ENCODE results near the gene SYDE1.

SYDE1 gene

DNA sequence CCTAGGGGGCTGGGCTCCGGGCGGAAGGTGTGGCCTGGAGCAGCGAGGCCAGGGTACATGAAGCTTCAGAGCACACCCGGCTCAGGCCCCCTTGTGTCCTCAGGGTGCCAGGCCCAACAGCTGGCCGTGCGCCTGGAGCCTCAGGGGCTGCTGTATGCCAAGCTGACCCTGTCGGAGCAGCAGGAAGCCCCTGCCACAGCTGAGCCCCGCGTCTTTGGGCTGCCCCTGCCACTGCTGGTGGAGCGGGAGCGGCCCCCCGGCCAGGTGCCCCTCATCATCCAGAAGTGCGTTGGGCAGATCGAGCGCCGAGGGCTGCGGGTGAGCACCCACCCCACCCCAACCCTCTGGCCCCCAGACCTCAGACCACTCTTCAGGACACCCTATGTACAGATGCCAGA is 3.2 kb downstream of the SYDE1 start:
- no peaks in the 10 kb centered on the region for H3K9me3 ChIP-seq (replicated peaks; ENCODE audit: low read length)
- H3K4me3 ChIP-seq (ENCODE audit: low read length) = no peak overlapping the region
- no peaks in the 10 kb centered on the region for H3K27me3 ChIP-seq (ENCODE audit: control insufficient read depth, insufficient read depth, low read length)
- peaks cover 29% of the 10 kb centered on the region for H3K4me1 ChIP-seq (ENCODE audit: control insufficient read depth, insufficient read depth, low read length)
- no peak overlapping the region for H3K9ac ChIP-seq (ENCODE audit: low read depth, low read length)
- no peak overlapping the region for H3K4me2 ChIP-seq (ENCODE audit: low read length)
- H3K36me3 ChIP-seq (ENCODE audit: insufficient read depth, low read length) = peaks cover 60% of the 10 kb centered on the region

DNA sequence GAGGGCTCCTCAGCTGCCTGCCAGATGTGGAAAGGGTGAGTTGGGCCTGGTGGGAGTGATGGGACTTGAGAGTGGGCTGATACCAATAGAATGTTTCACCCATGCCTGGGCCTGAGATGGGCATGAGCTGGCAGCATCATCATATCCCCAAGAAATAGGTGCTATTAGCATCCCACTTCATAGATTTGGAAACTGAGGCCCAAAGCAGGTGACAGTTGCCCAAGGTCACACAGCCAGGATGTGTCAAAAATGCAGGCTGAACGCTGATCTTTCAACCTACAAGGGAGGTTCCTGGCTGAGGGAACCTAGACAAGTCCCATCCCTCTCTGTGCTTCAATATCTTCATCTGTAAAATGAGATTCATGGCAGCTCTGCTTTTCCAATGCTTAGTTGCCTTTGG is 4.6 kb downstream of the SYDE1 start:
- no peak overlapping the region for H3K4me2 ChIP-seq (ENCODE audit: low read length)
- no peaks in the 10 kb centered on the region for H3K9me3 ChIP-seq (replicated peaks; ENCODE audit: low read length)
- no peak overlapping the region for H3K9ac ChIP-seq (ENCODE audit: low read depth, low read length)
- H3K27me3 ChIP-seq (ENCODE audit: control insufficient read depth, insufficient read depth, low read length) = no peaks in the 10 kb centered on the region
- no peak overlapping the region for H3K4me3 ChIP-seq (ENCODE audit: low read length)
- H3K4me1 ChIP-seq (ENCODE audit: control insufficient read depth, insufficient read depth, low read length) = peaks cover 25% of the 10 kb centered on the region
- H3K36me3 ChIP-seq (ENCODE audit: insufficient read depth, low read length) = peaks cover 74% of the 10 kb centered on the region

DNA sequence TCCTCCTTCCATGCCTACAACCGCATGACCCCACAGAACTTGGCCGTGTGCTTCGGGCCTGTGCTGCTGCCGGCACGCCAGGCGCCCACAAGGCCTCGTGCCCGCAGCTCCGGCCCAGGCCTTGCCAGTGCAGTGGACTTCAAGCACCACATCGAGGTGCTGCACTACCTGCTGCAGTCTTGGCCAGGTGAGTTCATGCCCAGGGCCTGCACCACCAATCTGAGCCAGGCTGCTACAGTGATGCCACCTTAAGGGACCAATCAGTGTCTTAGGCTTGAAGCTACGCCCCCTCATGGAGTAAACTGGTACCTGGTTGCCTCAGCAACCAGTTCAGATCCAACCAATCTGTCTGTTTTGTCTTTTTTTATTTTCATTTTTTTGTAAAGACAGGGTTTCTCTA is 5.2 kb downstream of the SYDE1 start:
- no peak overlapping the region for H3K4me2 ChIP-seq (ENCODE audit: low read length)
- no peaks in the 10 kb centered on the region for H3K9me3 ChIP-seq (replicated peaks; ENCODE audit: low read length)
- no peak overlapping the region for H3K4me3 ChIP-seq (ENCODE audit: low read length)
- peaks cover 23% of the 10 kb centered on the region for H3K4me1 ChIP-seq (ENCODE audit: control insufficient read depth, insufficient read depth, low read length)
- peaks cover 80% of the 10 kb centered on the region for H3K36me3 ChIP-seq (ENCODE audit: insufficient read depth, low read length)
- H3K9ac ChIP-seq (ENCODE audit: low read depth, low read length) = no peak overlapping the region
- H3K27me3 ChIP-seq (ENCODE audit: control insufficient read depth, insufficient read depth, low read length) = no peaks in the 10 kb centered on the region

DNA sequence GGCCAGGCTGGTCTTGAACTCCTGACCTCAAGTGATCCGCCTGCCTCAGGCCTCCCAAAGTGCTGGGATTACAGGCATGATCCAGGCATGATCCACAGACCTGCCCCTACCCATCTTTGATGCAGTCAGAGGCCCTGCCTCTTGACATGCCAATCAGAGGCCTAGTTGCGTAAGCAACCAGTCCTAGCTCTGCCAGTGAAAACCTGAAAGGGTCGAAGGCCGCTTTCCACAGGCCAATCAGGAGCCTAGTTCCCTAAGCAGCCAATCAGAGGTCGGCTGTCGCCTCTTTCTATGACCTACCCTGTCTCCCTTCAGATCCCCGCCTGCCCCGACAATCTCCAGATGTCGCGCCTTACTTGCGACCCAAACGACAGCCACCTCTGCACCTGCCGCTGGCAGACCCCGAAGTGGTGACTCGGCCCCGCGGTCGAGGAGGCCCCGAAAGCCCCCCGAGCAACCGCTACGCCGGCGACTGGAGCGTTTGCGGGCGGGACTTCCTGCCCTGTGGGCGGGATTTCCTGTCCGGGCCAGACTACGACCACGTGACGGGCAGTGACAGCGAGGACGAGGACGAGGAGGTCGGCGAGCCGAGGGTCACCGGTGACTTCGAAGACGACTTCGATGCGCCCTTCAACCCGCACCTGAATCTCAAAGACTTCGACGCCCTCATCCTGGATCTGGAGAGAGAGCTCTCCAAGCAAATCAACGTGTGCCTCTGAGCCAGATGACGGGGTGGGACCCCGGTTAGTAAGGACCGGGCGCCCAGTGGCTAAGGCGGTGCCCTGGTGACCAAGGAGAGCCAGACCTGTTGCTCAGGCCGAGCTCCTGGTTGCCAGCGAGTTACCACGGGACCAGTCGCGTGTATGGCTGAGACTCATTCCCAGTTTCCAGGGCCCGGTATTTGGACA is 6.3 kb downstream of the SYDE1 start:
- H3K4me2 ChIP-seq (ENCODE audit: low read length) = no peak overlapping the region
- no peaks in the 10 kb centered on the region for H3K27me3 ChIP-seq (ENCODE audit: control insufficient read depth, insufficient read depth, low read length)
- H3K9ac ChIP-seq (ENCODE audit: low read depth, low read length) = no peak overlapping the region
- peaks cover 89% of the 10 kb centered on the region for H3K36me3 ChIP-seq (ENCODE audit: insufficient read depth, low read length)
- H3K4me1 ChIP-seq (ENCODE audit: control insufficient read depth, insufficient read depth, low read length) = peaks cover 20% of the 10 kb centered on the region
- no peak overlapping the region for H3K4me3 ChIP-seq (ENCODE audit: low read length)
- no peaks in the 10 kb centered on the region for H3K9me3 ChIP-seq (replicated peaks; ENCODE audit: low read length)

DNA sequence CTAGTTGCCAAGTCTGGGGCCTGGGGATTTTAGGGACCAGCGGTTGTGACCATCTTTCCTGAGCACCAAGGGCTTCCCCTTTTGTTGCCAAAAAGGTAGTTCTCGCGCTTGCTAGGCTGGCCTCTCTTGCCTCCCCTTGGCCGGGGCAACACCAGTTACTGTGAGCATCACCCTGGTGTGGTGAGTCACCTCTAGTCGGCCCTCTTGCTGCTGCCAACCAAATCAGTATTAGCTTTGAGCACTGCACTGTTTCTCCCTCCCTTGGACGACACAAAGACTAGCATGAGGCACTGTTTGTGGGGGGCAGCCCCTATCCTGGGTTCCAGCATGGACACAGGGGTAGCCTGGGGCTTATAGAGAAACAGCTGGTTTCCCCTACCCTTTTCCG is 6.9 kb downstream of the SYDE1 start:
- peaks cover 14% of the 10 kb centered on the region for H3K4me1 ChIP-seq (ENCODE audit: control insufficient read depth, insufficient read depth, low read length)
- no peaks in the 10 kb centered on the region for H3K9me3 ChIP-seq (replicated peaks; ENCODE audit: low read length)
- no peak overlapping the region for H3K4me3 ChIP-seq (ENCODE audit: low read length)
- no peak overlapping the region for H3K9ac ChIP-seq (ENCODE audit: low read depth, low read length)
- H3K36me3 ChIP-seq (ENCODE audit: insufficient read depth, low read length) = peaks cover 93% of the 10 kb centered on the region
- no peaks in the 10 kb centered on the region for H3K27me3 ChIP-seq (ENCODE audit: control insufficient read depth, insufficient read depth, low read length)
- no peak overlapping the region for H3K4me2 ChIP-seq (ENCODE audit: low read length)

DNA sequence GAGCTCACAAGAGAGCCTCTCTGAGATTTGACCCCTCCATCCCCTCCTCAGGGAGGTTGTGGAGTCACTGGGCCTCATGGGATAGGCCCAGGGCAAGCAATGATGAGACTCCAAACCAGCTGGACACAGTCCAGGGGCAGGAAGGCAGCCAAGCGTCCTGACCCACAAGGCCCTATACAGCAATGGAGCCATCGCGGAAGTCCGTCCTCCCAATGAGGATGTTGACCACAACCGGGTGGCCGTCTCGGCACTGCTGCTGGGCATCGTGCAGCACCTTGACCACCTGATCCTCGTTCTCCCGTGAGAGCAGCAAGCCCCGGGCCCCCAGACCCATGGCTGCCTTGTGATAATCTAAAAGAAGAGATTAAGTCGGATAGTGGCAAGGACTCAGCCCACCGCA is 7.9 kb downstream of the SYDE1 start:
- no peaks in the 10 kb centered on the region for H3K27me3 ChIP-seq (ENCODE audit: control insufficient read depth, insufficient read depth, low read length)
- no peaks in the 10 kb centered on the region for H3K9me3 ChIP-seq (replicated peaks; ENCODE audit: low read length)
- H3K4me2 ChIP-seq (ENCODE audit: low read length) = no peak overlapping the region
- H3K9ac ChIP-seq (ENCODE audit: low read depth, low read length) = no peak overlapping the region
- peaks cover 14% of the 10 kb centered on the region for H3K4me1 ChIP-seq (ENCODE audit: control insufficient read depth, insufficient read depth, low read length)
- H3K4me3 ChIP-seq (ENCODE audit: low read length) = no peak overlapping the region
- peaks cover 93% of the 10 kb centered on the region for H3K36me3 ChIP-seq (ENCODE audit: insufficient read depth, low read length)

DNA sequence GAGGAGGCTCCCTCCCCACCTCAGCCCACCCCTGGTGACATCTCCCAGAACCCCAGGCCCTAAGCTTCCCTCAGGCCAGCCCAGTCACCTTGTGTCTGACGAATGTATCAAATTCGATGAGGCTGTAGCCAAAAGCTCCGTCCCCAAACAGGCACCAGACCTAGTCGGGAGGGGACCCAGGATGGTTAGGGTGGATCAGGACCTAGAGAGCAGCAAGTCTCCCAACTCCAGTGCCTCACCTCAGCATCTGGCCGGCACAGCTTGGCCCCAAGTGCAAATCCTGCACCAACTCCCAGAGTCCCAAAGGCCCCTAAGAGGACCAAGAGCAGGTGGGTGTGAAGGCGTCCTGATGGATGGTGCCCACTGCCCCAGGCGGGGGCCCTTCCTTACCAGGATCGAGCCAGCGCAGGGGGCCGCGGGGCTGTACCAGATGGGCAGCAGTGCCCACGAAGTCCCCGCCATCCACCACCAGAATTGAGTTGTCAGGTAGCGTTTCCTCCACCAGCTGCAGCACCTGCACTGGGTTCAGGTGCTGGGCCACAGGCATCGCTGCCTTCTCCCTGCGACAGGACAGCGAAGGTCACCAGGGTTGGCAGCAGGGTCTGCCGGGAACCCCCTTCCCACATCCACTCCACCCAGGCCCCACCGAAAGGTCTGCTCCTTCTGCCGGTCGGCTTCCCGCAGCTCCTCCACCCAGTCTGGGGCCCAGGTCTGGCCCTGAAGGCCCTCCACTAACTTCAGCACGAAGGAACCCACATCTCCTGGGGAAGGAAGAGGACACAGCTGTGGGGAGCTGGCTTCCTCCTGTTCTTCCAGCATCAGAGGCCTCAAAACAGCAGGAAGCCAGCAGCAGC is 8.8 kb downstream of the SYDE1 start:
- Histone ChIP-seq H3K4me3 (ENCODE audit: low read length) (no peak overlapping the region), H3K36me3 (ENCODE audit: insufficient read depth, low read length) (peaks cover 93% of the 10 kb centered on the region), H3K4me1 (ENCODE audit: control insufficient read depth, insufficient read depth, low read length) (peaks cover 14% of the 10 kb centered on the region), H3K9ac (ENCODE audit: low read depth, low read length) (no peak overlapping the region), H3K9me3 (replicated peaks; ENCODE audit: low read length) (no peaks in the 10 kb centered on the region), H3K4me2 (ENCODE audit: low read length) (no peak overlapping the region), H3K27me3 (ENCODE audit: control insufficient read depth, insufficient read depth, low read length) (no peaks in the 10 kb centered on the region)

DNA sequence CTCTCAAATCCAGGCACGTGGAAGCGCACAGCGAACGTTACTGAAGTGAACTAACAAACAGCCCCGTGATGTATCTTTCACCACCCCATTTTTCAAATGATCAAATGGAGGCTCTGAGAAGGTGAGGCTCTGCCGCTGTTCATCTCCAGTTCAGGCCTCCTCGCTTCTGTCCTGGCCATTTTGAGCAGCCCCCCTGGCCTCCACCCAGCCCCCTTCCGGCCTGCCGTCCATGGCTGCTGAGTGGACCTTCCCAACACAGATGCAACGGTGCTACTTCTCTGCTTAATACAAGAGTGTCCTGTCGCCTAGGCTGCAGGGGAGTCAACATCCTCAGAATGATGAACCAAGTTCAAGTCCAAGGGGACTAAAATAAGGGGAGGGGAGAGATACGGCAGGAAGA is 9.7 kb downstream of the SYDE1 start:
- no peak overlapping the region for H3K4me3 ChIP-seq (ENCODE audit: low read length)
- H3K4me2 ChIP-seq (ENCODE audit: low read length) = no peak overlapping the region
- H3K36me3 ChIP-seq (ENCODE audit: insufficient read depth, low read length) = peaks cover 88% of the 10 kb centered on the region
- H3K4me1 ChIP-seq (ENCODE audit: control insufficient read depth, insufficient read depth, low read length) = peaks cover 14% of the 10 kb centered on the region
- H3K9me3 ChIP-seq (replicated peaks; ENCODE audit: low read length) = no peaks in the 10 kb centered on the region
- no peak overlapping the region for H3K9ac ChIP-seq (ENCODE audit: low read depth, low read length)
- H3K27me3 ChIP-seq (ENCODE audit: control insufficient read depth, insufficient read depth, low read length) = no peaks in the 10 kb centered on the region

DNA sequence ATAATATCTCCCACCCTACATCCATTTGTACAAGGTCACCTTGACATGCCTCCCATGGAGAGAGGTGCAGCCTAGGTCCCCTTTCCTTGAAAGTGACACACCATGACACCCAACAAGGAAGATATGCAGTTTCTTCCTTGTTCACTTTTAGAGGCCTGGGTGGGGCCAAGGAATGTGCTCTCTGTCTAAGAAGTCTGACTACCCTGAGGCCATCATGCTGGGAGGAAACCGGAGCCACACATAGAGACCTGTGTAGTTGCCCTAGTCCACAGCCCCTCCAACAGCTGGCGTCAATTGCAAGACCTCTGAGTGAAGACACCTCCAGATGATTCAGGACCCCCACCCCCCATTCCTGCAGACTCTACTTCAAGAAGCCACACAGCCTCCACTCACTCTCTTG is 11.0 kb downstream of the SYDE1 start:
- Histone ChIP-seq H3K36me3 (ENCODE audit: insufficient read depth, low read length) (peaks cover 83% of the 10 kb centered on the region), H3K9ac (ENCODE audit: low read depth, low read length) (no peak overlapping the region), H3K4me3 (ENCODE audit: low read length) (no peak overlapping the region), H3K4me2 (ENCODE audit: low read length) (no peak overlapping the region), H3K9me3 (replicated peaks; ENCODE audit: low read length) (no peaks in the 10 kb centered on the region), H3K4me1 (ENCODE audit: control insufficient read depth, insufficient read depth, low read length) (peaks cover 14% of the 10 kb centered on the region), H3K27me3 (ENCODE audit: control insufficient read depth, insufficient read depth, low read length) (no peaks in the 10 kb centered on the region)

DNA sequence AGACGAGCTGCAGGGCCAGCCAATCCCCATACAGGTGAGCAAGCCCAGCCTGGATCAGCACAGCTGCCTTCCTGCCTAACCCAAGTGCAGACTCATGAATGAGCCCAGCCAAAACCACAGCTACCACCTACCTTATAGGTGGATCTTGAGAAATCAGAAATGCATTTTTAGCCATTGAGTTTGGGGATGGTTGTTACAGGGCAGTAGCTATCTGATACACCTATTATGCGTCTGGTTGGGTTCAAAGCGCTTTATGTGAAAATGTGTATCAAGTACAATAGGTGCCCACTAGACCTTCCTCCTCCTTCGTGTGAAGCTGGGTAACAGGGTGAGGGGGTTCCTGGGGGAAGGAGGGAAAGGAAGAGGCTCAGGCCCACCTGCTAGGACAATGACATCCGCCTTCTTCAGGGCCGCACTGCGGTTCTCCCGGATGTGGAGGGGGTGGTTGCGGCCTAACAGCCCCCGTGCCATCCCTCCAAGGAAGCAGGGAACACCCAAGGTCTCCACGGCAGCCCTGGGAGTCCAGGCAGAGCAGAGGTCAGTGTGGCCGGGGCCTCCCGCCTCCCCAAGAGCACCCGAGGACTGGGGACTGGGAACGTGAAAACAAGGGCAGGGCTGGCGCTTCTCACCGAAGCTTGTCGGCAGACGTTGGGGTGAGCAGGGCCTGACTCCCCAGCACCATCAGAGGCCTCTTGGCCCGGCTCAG is 11.7 kb downstream of the SYDE1 start:
- Histone ChIP-seq H3K27me3 (ENCODE audit: control insufficient read depth, insufficient read depth, low read length) (no peaks in the 10 kb centered on the region), H3K36me3 (ENCODE audit: insufficient read depth, low read length) (peaks cover 76% of the 10 kb centered on the region), H3K4me1 (ENCODE audit: control insufficient read depth, insufficient read depth, low read length) (peaks cover 17% of the 10 kb centered on the region), H3K4me3 (ENCODE audit: low read length) (no peak overlapping the region), H3K9ac (ENCODE audit: low read depth, low read length) (no peak overlapping the region), H3K9me3 (replicated peaks; ENCODE audit: low read length) (no peaks in the 10 kb centered on the region), H3K4me2 (ENCODE audit: low read length) (no peak overlapping the region)

Measured in skeletal muscle satellite cell (primary cell).